GM18909 (cell line): ENCODE data around the gene NELL2.
"Not testable (repeated sequence)": the region's sequence is repeated elsewhere in the genome, so short reads cannot be mapped to it uniquely, and the experiment has no call there.

Experiments
- ATAC-seq: cut with Tn5 transposase; IDR thresholded peaks from one replicate; pipeline ENCODE4 v1.9.1; 2021; ENCODE audit warnings: mild to moderate bottlenecking; ENCODE audit not compliant: unreplicated experiment, poor library complexity

The NELL2 gene

DNA sequence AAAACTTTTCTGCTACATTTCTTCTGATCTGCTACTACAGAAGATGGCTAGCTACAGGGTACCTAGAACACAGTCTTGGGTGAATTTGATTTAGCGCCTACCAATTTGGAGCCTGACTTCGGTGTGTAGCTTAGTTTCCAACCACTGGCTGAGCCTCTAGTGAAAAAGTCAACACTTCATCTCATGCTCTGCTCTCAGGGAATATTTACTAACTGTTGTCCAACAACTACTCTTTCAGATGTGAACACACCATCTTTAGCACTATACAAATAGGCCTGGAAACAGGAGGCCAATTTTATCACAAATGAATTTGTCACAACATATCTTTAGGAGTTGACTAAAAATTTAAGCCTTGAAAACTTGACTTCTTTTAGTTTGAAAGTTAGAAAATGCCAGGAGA, 167.9 kb downstream of the NELL2 start:
- no peak for ATAC-seq

- no peak for ATAC-seq
Observed at GRCh38 chr12:44703182-44703910, 172.8 kb downstream of the NELL2 start.

DNA sequence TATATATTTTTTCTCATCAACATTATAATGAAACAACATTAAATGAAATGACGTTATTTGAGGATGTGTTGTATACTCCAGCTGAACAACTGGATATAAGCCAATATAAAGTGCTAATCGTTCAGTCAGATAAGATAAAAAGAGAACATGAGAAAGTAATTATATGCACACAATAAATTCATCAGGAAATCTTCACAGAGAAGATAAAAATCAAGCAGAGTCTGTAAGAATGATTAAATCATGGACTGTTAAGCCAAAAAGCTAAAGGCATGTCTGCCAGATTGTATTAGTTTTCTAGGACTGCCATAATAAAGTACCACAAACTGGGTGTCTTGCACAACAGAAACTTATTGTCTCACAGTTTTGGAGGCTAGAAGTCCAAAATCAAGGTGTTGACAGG, 178.6 kb downstream of the NELL2 start:
- no peak for ATAC-seq

DNA sequence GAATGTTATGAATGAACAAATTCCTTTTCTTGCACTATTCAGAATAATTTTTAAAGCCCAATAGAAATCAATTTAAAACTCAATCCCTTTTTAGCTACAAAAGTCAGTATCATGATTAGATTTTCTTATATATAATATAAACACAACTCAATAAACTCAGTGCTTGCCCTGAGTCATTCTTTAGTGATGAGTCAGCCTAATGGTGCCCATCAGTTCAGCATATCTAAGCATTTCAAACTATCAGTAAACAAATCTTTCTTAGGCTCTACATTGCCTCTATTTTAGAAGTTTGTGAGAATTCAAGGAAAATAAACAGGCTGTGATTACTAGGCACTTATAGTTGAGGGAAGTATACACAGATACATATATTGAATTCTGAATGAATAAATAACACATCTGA, 179.6 kb downstream of the NELL2 start:
- no peak for ATAC-seq

DNA sequence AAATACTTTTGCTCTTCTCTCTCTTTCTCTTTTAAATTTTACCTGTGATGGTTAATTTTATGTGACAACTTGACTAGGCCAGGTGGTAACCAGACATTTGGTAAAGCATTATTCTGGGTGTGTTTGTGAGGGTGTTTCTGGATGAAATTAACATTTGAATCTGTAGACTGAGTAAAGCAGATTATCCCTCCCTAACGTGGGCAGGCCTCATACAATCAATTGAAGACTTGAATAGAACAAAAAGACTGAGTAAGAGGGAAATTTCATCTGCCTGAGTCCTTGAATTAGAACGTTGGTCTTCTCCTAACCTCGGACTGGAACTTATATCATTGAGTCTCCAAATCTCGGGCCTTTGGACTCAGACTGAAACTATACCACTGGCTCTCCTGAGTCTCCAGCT, 182.1 kb downstream of the NELL2 start:
- no peak for ATAC-seq

- no peak for ATAC-seq
Observed at GRCh38 chr12:44689587-44689986, 186.5 kb downstream of the NELL2 start.

- ATAC-seq: not testable (repeated sequence)
Observed at GRCh38 chr12:44686821-44687432, 189.2 kb downstream of the NELL2 start.

DNA sequence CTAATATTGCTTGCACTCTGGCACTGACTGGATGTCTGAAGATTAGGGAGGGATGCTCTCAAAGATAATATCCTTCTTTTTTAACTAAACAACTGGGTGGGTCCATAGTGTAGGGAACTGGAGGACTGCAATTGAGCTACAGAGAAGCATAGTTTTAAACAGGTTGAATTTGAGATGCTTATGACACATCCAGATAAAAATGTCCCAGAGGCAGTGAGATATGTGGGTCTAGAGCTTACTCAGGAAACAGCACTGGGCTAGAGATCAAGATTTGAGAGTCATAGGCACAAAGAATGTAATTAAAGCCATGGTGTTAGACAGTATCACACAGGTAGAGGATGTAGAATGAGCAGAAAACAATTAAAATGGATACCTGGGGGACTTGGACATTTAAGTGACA, 198.4 kb downstream of the NELL2 start:
- ATAC-seq: no peak

DNA sequence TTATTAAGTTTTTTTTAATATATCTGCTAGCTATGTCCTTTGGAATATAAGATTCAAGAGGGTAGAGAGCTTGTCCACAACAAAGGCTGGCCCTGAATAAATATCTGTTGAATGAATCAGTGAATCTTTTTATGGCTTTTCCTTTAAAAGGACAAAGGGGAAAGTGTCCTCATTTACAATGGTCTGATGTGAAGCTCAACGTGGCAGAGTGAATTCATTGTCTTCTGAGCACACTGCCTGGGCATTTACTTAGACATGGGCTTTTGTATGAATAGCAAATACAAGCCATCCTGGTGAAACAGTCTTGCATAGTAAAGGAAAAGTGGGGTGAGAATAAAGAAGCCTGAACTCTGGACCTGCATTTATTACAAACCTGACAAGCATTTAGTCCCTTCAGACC, 201.2 kb downstream of the NELL2 start:
- no peak for ATAC-seq

- no peak for ATAC-seq
Observed at GRCh38 chr12:44673811-44674210, 202.3 kb downstream of the NELL2 start.

DNA sequence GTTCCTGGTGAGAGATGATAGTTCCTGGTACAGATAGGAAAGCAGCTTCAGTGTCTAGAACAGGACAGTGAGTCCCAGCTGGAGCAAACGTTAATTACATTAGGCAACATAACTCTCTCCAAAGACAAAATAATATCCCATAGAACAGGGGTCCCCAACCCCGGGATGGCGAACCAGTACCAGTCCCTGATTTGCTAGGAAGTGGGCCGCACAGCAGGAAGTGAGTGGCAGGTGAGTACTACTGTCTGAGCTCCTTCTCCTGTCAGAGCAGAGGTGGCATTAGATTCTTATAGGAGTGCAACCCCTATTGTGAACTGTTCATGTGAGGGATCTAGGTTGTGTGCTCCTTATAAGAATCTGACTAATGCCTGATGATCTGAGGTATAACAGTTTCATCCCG, 204.1 kb downstream of the NELL2 start:
- no peak for ATAC-seq

DNA sequence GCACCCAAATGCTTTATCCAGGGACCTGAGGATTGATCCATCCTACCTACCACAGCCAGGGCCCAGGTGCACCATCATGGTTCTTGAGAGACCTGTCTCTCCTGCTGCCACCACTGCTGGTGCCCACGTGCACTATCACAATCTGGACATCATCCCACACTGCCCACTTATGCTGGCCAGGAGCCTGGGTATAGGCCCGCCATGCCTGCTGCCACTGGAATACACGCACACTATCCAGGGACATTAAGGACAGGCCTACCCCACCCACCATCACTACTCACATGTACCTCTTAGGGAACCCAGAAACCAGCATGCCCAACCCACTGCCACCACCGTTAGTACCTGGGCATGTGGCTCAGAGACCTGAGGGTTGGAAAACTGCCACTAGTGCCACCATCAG, 207.7 kb downstream of the NELL2 start:
- no peak for ATAC-seq

DNA sequence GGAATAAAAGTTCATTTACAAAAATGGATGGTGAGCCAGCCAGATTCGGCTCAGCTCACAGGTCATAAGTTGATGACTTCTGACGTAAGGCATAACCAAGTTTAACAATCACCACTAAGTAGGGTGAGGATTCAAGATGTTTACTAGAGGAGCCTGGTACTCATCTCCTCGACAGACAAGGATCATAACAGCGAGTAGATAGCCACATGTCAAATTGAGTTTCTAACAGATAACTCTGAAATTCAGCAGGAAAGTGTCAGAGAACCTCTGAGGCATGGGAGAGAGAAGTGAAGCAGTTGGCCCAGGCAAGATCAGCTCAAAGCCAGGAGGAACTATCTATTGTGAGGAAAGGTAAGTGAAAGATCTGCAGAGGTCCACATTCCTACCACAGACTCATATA, 208.7 kb downstream of the NELL2 start:
- ATAC-seq: no peak

DNA sequence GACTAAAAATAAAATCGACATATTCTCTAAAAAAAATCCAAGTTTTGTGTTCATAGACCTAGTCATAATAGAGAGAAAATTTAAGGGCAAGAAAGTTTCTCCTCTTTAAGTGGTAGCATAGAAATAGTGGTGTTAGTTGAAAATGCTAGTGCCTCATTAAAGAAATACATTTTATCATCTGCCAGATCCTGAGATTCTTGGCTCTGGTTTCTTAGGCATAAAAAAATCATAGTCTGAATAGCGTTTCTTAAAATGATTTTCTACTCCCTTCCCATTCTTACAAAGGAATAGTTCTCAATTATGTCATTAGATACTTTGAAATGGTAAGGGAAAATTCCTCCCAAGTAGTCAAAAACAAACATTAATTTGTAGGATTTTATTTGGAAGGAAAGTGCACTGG, 212.8 kb downstream of the NELL2 start:
- no peak for ATAC-seq

- no peak for ATAC-seq
Observed at GRCh38 chr12:44655846-44656245, 220.3 kb downstream of the NELL2 start.

DNA sequence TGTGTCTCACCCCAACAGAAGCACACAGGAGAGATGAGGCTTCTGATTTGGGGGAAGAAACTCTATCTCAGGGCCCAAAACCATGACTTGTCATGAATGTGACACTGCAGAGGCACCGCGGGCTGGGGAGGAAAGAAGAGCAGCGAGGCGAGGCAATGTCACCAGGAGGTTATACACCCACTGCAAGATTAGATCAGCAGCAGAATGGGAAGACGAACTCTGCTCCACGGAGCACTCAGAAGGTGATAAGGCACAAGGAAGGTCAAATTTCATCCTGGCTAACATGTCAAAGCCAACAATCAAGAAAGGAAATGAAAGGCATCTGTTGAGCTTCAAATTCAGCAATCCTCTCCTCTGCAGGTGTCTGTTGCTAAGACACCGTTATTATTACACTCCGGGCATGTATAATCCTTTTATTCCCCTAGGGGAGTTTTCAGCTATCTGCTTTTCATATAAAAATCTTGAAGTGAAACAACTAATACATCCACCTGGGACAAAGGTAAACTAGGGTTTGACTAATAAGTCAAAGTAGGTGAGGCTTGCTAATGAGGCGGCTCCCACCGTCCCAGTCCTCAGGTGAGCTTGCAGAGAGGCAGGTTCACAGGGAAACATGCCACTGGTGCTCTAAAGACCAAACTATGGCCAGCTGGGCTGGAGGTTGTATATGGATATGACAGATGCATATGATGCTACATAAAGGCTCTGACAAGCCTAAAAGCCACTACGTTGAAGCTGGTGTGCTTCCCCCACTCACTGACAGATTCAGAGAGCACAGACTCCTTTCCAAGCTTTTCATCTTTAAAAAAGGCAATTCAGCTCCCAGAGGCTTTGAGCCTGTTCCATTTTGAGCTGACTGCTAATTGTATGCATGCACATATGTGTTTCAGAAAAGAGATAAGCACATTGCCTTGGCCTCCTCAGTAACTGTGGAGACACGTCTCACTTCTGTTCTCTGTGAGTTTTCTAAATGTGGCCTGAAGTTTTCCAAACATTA, 221.2 kb downstream of the NELL2 start:
- no peak for ATAC-seq

DNA sequence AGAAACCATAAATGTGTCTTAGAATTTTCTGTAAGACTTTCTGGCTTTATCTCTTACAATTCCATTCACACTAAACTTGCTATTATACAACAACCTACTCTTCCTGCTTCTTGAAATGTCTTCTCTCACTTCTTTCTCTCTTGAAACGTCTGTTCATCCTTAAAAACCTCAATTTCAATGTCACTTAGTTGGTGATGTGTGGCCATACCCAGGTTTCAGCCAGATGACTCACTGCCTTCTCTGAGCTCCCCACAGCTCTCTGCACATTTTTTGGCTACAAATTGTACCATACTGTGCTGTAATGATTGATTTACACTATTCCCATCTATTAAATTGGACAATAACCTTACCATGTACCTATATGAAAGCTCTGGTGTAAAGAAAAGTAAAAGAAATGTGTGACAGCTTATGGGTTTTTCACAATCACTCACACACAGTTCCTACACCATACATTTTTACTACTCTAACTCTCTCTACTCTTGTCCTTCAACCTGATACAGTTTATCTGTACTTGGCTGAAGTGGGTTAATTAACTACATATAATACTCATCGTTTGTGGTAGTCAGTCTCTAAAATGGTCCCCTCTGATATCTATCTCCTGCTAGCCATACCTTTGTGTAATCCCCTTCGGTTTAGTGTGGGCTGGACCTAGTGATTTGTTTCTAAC, 222.1 kb downstream of the NELL2 start:
- ATAC-seq: no peak

GRCh38 chr12:44649693-44650092, 226.4 kb downstream of the NELL2 start:
- no peak for ATAC-seq

GRCh38 chr12:44647917-44648690, 228.0 kb downstream of the NELL2 start:
- ATAC-seq: no peak
